Urinary bladder (tissue), 4 donors: ENCODE measurements around the gene HTR2B. TPM values are rescaled to one million over a fixed set of nuclear protein-coding genes. Genes with fewer than 3 reads are reported as not detected.
"Not testable (repeated sequence)": the region's sequence is repeated elsewhere in the genome, so short reads cannot be mapped to it uniquely, and the experiment has no call there.

Experiments used
- DNase-seq: peaks from one replicate; pipeline ENCODE4 v3.0.0-alpha.2; 2015; ENCODE audit errors: extremely low spot score
- H3K27ac ChIP-seq: one replicate; pipeline ENCODE4 v1.5.1; 2013; ENCODE audit warnings: low read depth, mild to moderate bottlenecking, moderate library complexity
- H3K36me3 ChIP-seq: one replicate; pipeline ENCODE4 v1.6.1; 2013; ENCODE audit warnings: mild to moderate bottlenecking, moderate library complexity; ENCODE audit not compliant: insufficient read depth
- H3K4me1 ChIP-seq: one replicate; pipeline ENCODE4 v1.6.1; 2013; ENCODE audit warnings: mild to moderate bottlenecking, moderate library complexity; ENCODE audit not compliant: insufficient read depth
- H3K4me3 ChIP-seq: one replicate; pipeline ENCODE4 v1.5.1; 2013; ENCODE audit warnings: low read depth, low read length
- WGBS: extraction: QIAGEN DNeasy Blood & Tissue Kit; methylation state at CpG from one replicate; pipeline ENCODE4 v1.1.7; 2013; 5-methylcytosine and 5-hydroxymethylcytosine counted together
- polyA plus RNA-seq: library from polyadenylated mRNA; stranded (reverse); fragments of 200-250 nt; gene quantifications from one replicate; pipeline ENCODE4 v1.2.3, GENCODE V29; 2013
- total RNA-seq: library from RNA; depleted of rRNA; stranded (reverse); fragments of >200 nt; gene quantifications from one replicate; pipeline ENCODE4 v1.2.3, GENCODE V29; 2014
- donor health status: healthy with polysubstance abuse.
- donor health status: healthy.

The HTR2B gene
- total and polyA plus RNA-seq, 2 donors = 0.81 to 3.0 TPM

GRCh38 chr2:231127480-231127879, 2.6 kb upstream of the HTR2B start:
- Histone ChIP-seq H3K4me3 (no peak overlapping the region), H3K4me1 (no peaks in the 10 kb centered on the region), H3K27ac (no peak overlapping the region), H3K36me3 (no peaks in the 10 kb centered on the region)
- 95% methylated on average over 9 of the region's 9 CpGs for WGBS
- no peak for DNase-seq

GRCh38 chr2:231126123-231126522, 1.3 kb upstream of the HTR2B start:
- H3K4me1 ChIP-seq = no peaks in the 10 kb centered on the region
- H3K27ac ChIP-seq = no peak overlapping the region
- 96% methylated on average over 7 of the region's 7 CpGs for WGBS
- no peak for DNase-seq
- H3K4me3 ChIP-seq = no peak overlapping the region
- no peaks in the 10 kb centered on the region for H3K36me3 ChIP-seq

DNA sequence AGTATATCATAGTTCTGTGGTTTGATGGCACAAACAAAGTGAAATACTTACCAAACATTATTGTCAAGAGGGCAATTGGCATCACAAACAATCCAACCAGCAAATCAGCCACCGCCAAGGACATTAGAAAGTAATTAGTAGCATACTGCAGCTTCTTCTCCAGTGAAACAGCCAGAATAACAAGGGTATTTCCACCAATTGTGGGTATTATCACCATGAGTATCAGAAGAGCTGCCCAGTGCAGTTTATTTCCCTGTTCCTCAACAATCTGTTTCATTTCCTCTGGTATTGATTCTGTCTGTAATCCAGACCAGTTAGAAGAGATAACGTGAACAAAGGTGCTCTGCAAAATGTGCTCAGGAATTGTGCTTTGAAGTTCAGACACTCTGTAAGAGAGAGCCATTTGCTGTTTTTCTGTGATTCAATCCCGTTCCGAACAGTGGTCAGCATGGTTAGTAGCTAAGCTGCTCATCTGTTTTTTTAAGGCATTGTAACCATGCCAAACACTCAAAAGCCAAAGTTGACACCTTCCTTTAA, 1.4 kb downstream of the HTR2B start:
- H3K36me3 ChIP-seq = no peaks in the 10 kb centered on the region
- peak overlapping the region; percentile 34 for H3K4me3 ChIP-seq
- DNase-seq = no peak
- WGBS = 44% methylated on average over 4 of the region's 4 CpGs
- H3K4me1 ChIP-seq = no peaks in the 10 kb centered on the region
- no peak overlapping the region for H3K27ac ChIP-seq

GRCh38 chr2:231118614-231118942, 6.3 kb downstream of the HTR2B start:
- 42% methylated on average over 2 of the region's 2 CpGs for WGBS
- Histone ChIP-seq H3K36me3 (peaks cover 3% of the 10 kb centered on the region), H3K4me3 (no peak overlapping the region), H3K27ac (no peak overlapping the region), H3K4me1 (no peaks in the 10 kb centered on the region)
- DNase-seq = no peak

GRCh38 chr2:231117922-231118613, 6.8 kb downstream of the HTR2B start:
- no peak for DNase-seq
- Histone ChIP-seq H3K4me1 (no peaks in the 10 kb centered on the region), H3K4me3 (no peak overlapping the region), H3K27ac (no peak overlapping the region), H3K36me3 (peaks cover 3% of the 10 kb centered on the region)
- WGBS = 40% methylated on average over 4 of the region's 4 CpGs

DNA sequence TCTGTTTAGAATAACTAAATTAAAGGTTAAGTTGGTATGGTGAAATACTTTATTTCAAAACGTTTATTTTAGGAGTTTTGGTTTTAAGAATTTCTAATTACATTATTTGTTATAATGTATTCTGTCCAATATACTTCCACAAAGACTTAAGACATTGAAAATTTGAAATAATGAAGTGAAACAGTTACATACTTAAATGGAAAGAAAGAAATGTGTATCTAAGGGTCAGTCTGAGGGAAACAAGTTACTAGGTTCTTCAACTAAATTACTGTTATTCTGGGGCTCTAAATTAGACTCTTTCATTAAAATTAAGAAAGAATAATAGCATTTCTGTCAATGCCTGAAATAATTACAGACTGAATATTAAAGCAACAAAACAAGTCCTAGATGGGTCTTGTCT, 7.7 kb downstream of the HTR2B start:
- Histone ChIP-seq H3K36me3 (peaks cover 3% of the 10 kb centered on the region), H3K4me1 (no peaks in the 10 kb centered on the region), H3K4me3 (no peak overlapping the region), H3K27ac (no peak overlapping the region)
- no peak for DNase-seq
- WGBS = 39% methylated on average over 1 of the region's 1 CpG

DNA sequence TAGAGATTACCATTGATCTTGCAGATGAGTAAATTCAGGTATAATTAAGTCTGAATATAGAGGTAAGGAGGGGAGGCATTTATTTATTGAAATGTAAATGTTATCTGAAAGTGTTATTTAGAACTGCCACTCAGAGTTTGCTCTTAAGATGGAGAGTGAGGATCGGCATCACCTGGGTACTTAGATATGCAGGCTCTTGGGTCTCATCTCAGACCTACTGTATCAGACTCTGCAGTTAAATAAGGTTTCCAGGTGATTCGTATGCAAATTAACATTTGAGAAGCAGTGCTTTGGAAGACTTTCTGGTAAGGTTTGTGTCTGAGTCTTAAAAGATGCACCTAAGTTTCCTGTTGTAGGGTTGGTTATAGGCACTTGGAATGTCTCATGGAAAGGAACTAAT, 9.2 kb downstream of the HTR2B start:
- 86% methylated on average over 2 of the region's 2 CpGs for WGBS
- no peak overlapping the region for H3K27ac ChIP-seq
- no peak for DNase-seq

DNA sequence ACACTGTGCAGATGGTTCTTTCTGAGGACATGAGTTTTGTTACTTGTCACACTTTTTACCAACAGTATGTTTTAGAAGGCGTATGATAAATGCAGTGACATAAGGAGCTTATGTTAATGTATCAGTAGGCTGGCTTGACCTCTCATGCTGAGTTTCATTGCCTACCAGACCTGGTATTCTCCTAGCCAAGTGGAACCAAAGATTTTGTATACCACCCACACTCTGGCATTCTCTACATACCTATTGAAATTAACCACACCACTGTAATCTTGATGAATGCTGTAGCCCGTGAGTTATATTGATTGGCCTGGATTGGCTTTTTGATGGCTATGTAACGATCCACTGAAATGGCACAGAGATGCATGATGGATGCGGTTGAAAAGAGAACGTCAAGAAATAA, 11.4 kb downstream of the HTR2B start:
- 96% methylated on average over 5 of the region's 5 CpGs for WGBS
- Histone ChIP-seq H3K4me3 (no peak overlapping the region), H3K27ac (no peak overlapping the region), H3K36me3 (peaks cover 3% of the 10 kb centered on the region), H3K4me1 (no peaks in the 10 kb centered on the region)
- no peak for DNase-seq

More for the DNA sequence above, 9.2 kb downstream of the HTR2B start:
- no peaks in the 10 kb centered on the region for H3K4me1 ChIP-seq
- peaks cover 3% of the 10 kb centered on the region for H3K36me3 ChIP-seq
- no peak overlapping the region for H3K4me3 ChIP-seq

DNA sequence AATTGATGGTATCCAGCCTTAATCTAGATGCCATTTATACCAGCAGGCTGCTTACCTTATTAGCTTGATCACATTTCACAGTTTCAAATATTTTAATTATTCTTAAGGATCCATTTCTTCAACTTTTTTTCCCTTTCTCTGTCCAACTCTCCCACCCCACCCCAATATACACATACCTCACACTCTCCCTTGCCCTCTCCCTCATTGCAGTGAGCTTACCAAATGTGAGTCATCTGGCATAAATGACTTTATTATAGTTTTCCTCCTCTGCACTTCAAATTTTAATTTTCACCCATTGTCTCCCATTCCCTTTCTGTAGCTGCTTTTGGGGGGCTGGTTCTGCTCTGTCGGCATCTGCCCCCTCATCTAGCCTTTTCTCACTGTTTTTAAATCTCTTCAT, 12.9 kb downstream of the HTR2B start:
- 86% methylated on average over 1 of the region's 1 CpG for WGBS

DNA sequence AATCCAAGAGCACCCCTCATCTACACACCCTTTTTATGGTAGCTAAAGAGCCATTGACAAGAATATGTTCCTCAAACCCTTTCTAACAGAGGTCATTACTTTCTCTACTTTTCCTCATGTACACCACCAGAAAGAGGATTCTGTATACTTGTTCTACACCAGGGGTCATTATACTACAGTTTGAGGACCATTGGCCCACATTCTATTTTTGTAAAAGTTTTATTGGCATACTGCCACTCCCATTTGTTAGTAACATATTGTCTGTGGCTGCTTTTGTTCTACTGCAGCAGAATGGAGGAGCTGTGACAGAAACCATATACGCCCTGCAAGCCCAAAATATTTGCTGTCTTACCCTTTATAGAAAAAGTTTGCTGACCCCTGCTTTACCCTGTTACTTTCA, 14.3 kb downstream of the HTR2B start:
- WGBS = 38% methylated on average over 1 of the region's 1 CpG
- peak; percentile 23 for DNase-seq
- Histone ChIP-seq H3K36me3 (no peaks in the 10 kb centered on the region), H3K4me3 (no peak overlapping the region), H3K4me1 (no peaks in the 10 kb centered on the region), H3K27ac (no peak overlapping the region)

More for the DNA sequence above, 12.9 kb downstream of the HTR2B start:
- H3K4me1 ChIP-seq = no peaks in the 10 kb centered on the region
- H3K36me3 ChIP-seq = peaks cover 3% of the 10 kb centered on the region
- no peak for DNase-seq
- no peak overlapping the region for H3K27ac ChIP-seq
- no peak overlapping the region for H3K4me3 ChIP-seq

- Histone ChIP-seq H3K4me1 (no peaks in the 10 kb centered on the region), H3K4me3 (no peak overlapping the region), H3K36me3 (peaks cover 2% of the 10 kb centered on the region), H3K27ac (no peak overlapping the region)
- 10% methylated on average over 3 of the region's 3 CpGs for WGBS
- DNase-seq = peak; percentile 37
These were observed 20.6 kb downstream of the HTR2B start for GRCh38 chr2:231104115-231104713.

DNA sequence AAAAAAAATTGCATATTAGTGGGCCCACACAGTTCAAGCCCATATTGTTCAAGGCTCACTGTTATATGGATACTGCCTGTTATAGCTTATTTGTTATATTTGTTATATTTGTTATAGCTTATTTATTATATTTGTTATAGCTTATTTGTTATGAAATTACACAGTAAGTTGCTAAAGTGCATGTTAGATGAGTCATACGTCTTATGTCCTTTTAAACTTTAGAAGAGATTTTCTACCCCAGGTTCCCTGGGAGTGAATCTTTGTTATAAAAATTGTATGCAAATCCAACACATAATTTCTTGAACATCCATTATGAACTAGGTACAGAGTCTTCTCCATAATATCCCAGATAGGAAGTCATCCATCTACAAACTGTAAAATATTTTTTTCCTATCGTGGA, 22.1 kb downstream of the HTR2B start:
- peaks cover 2% of the 10 kb centered on the region for H3K36me3 ChIP-seq
- WGBS = 82% methylated on average over 2 of the region's 2 CpGs
- no peak for DNase-seq
- H3K4me3 ChIP-seq = no peak overlapping the region
- no peak overlapping the region for H3K27ac ChIP-seq
- H3K4me1 ChIP-seq = no peaks in the 10 kb centered on the region

GRCh38 chr2:231100990-231101389, 23.9 kb downstream of the HTR2B start:
- Histone ChIP-seq H3K36me3 (peaks cover 4% of the 10 kb centered on the region), H3K4me3 (no peak overlapping the region), H3K4me1 (no peaks in the 10 kb centered on the region), H3K27ac (no peak overlapping the region)
- WGBS = 52% methylated on average over 4 of the region's 4 CpGs
- no peak for DNase-seq

GRCh38 chr2:231100321-231100720, 24.5 kb downstream of the HTR2B start:
- H3K27ac ChIP-seq, H3K4me3 ChIP-seq, H3K4me1 ChIP-seq, H3K36me3 ChIP-seq, DNase-seq: not testable (repeated sequence)
- WGBS = 98% methylated on average over 2 of the region's 2 CpGs
